Body of pancreas (tissue), 4 donors: ENCODE results near the gene LTK.

Experiments used
- POLR2A ChIP-seq, 3 donors: fragments of 450-650 bp; IDR thresholded peaks; one replicate each; pipeline ENCODE4 v1.6.1; 2016; ENCODE audit warnings: antibody characterized with exemption in 3 of 3, mild to moderate bottlenecking in 2 of 3
- TF ChIP-seq, protein P1 (sequence below), 7 experiments: fragments of 450-650 bp in 4 of 7; fragments of 200-600 bp in 3 of 7; sonication (generic) in 3 of 7; IDR thresholded peaks; one replicate each; pipeline ENCODE4 v1.5.1; 2016 to 2019; ENCODE audit warnings: antibody characterized with exemption in 7 of 7

DNA sequence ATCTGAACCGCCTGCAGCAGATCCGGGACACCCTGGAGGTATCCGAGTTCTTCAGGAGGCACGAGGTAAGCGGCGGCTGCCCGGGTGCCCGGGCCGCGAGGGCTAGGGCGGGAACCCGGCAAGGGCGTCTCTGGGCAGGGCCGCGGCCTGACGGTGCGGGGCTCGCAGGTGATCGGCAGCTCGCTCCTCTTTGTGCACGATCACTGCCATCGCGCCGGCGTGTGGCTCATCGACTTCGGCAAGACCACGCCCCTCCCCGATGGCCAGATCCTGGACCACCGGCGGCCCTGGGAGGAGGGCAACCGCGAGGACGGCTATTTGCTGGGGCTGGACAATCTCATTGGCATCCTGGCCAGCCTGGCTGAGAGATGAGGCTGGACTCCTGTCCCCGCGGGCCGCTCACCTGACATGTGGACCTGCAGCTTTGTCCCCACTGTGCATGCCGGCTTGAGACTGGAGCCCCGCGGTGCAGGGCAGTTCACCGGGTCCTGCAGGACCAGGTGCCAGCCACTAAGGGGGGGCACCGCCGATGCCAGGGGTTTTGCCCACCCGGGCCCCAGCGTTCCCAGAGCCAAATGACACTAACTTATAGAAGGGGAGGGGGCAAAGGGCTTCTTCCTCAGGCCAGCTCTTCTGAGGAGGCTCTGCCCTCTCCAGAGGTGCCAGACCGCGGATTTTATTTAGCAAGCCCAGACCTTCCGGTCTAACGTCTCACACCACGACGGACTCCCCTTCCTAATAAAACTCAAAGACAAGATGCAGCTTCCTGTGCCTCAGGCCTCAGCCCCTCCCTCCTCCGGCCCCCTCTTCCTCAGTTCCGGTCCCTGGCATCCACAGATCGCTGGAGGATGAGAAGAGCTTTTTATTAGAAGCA is 10.6 kb downstream of the LTK start:
- TF ChIP-seq, protein P1, sequence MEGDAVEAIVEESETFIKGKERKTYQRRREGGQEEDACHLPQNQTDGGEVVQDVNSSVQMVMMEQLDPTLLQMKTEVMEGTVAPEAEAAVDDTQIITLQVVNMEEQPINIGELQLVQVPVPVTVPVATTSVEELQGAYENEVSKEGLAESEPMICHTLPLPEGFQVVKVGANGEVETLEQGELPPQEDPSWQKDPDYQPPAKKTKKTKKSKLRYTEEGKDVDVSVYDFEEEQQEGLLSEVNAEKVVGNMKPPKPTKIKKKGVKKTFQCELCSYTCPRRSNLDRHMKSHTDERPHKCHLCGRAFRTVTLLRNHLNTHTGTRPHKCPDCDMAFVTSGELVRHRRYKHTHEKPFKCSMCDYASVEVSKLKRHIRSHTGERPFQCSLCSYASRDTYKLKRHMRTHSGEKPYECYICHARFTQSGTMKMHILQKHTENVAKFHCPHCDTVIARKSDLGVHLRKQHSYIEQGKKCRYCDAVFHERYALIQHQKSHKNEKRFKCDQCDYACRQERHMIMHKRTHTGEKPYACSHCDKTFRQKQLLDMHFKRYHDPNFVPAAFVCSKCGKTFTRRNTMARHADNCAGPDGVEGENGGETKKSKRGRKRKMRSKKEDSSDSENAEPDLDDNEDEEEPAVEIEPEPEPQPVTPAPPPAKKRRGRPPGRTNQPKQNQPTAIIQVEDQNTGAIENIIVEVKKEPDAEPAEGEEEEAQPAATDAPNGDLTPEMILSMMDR (IDR thresholded peaks at IDR 0.05), result no peak
- no peak for TF ChIP-seq POLR2A (IDR thresholded peaks at IDR 0.05)
